Stomach (tissue), 4 donors: Measurements from ENCODE around the gene SSBP4.

Source experiments
- POLR2A ChIP-seq, 4 donors: fragments of 450-650 bp; IDR thresholded peaks; one replicate each; pipeline ENCODE4 v1.6.1; 2016; ENCODE audit warnings: antibody characterized with exemption in 4 of 4, control low read depth in 2 of 4, mild to moderate bottlenecking in 1 of 4, moderate library complexity in 1 of 4
- TF ChIP-seq, protein P1 (sequence below), 7 experiments: fragments of 450-650 bp in 4 of 7; fragments of 200-600 bp in 3 of 7; sonication (generic) in 3 of 7; IDR thresholded peaks; one replicate each; pipeline ENCODE4 v1.5.1; 2016 to 2019; ENCODE audit warnings: antibody characterized with exemption in 7 of 7, control low read depth in 2 of 7, mild to moderate bottlenecking in 1 of 7

DNA sequence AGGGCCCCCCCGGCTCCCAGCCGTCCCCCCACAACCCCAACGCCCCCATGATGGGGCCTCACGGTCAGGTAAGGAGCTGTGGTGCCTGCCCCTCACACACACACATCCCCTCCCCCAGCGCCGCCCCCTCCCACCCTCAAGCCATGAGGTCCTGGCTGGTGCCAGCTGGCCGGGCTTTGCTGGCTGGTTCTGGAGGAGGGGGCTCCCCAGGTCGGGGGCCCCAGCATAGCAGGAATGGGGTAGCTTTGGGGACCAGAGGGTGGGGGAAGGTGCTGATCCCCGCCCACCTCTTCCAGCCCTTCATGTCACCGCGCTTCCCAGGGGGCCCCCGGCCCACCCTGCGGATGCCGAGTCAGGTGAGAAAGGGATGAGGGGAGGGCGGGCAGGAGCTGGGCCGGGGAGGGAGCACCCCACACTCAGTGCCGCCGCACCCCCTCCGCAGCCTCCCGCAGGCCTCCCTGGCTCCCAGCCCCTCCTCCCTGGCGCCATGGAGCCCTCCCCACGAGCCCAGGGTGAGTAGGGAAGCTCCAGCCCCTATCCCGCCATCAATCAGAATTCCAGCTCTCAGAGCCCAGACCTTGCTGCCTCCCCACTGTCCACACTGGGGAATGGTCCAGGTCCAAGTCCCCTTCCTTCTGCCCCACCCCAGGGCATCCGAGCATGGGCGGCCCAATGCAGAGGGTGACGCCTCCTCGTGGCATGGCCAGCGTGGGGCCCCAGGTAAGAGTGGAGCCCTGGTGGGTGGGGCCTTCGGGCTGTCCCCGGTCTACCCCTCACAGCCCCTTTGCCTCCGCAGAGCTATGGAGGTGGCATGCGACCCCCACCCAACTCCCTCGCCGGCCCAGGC, 12.4 kb downstream of the SSBP4 start:
- TF ChIP-seq, protein P1, sequence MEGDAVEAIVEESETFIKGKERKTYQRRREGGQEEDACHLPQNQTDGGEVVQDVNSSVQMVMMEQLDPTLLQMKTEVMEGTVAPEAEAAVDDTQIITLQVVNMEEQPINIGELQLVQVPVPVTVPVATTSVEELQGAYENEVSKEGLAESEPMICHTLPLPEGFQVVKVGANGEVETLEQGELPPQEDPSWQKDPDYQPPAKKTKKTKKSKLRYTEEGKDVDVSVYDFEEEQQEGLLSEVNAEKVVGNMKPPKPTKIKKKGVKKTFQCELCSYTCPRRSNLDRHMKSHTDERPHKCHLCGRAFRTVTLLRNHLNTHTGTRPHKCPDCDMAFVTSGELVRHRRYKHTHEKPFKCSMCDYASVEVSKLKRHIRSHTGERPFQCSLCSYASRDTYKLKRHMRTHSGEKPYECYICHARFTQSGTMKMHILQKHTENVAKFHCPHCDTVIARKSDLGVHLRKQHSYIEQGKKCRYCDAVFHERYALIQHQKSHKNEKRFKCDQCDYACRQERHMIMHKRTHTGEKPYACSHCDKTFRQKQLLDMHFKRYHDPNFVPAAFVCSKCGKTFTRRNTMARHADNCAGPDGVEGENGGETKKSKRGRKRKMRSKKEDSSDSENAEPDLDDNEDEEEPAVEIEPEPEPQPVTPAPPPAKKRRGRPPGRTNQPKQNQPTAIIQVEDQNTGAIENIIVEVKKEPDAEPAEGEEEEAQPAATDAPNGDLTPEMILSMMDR (IDR thresholded peaks at IDR 0.05) = no peak
- TF ChIP-seq POLR2A (IDR thresholded peaks at IDR 0.05) = no peak
